IPS-18c (cell line): Measurements from ENCODE around the gene AIDA.

Experiments
- H3K4me3 ChIP-seq: 2 replicates; pipeline ENCODE4 v1.7.0; 2013; ENCODE audit warnings: low read depth, mild to moderate bottlenecking, low read length, moderate library complexity; ENCODE audit not compliant: insufficient read depth
- H3K9me3 ChIP-seq: one replicate; pipeline ENCODE4 v1.6.1; 2013; ENCODE audit warnings: mild to moderate bottlenecking, low read length, moderate library complexity; ENCODE audit not compliant: control insufficient read depth, insufficient read depth

The AIDA gene

GRCh38 chr1:222627232-222627631 lies 85.1 kb downstream of the AIDA start:
- Histone ChIP-seq H3K9me3 (no peaks in the 10 kb centered on the region), H3K4me3 (no peak overlapping the region)

- no peaks in the 10 kb centered on the region for H3K9me3 ChIP-seq
- no peak overlapping the region for H3K4me3 ChIP-seq
Observed at GRCh38 chr1:222624214-222624613, 88.1 kb downstream of the AIDA start.

GRCh38 chr1:222623458-222623857 lies 88.8 kb downstream of the AIDA start:
- Histone ChIP-seq H3K4me3 (no peak overlapping the region), H3K9me3 (no peaks in the 10 kb centered on the region)

- Histone ChIP-seq H3K4me3 (no peak overlapping the region), H3K9me3 (no peaks in the 10 kb centered on the region)
Observed at GRCh38 chr1:222622765-222623164, 89.5 kb downstream of the AIDA start.

- Histone ChIP-seq H3K4me3 (no peak overlapping the region), H3K9me3 (no peaks in the 10 kb centered on the region)
Observed at GRCh38 chr1:222620566-222620965, 91.7 kb downstream of the AIDA start.

GRCh38 chr1:222618880-222619596 lies 93.3 kb downstream of the AIDA start:
- H3K9me3 ChIP-seq, result no peaks in the 10 kb centered on the region

More at GRCh38 chr1:222618880-222619596, 93.3 kb downstream of the AIDA start:
- H3K4me3 ChIP-seq, result peak overlapping the region; percentile 87
